ENCODE results near the gene LHX3.

Gene LHX3

DNA sequence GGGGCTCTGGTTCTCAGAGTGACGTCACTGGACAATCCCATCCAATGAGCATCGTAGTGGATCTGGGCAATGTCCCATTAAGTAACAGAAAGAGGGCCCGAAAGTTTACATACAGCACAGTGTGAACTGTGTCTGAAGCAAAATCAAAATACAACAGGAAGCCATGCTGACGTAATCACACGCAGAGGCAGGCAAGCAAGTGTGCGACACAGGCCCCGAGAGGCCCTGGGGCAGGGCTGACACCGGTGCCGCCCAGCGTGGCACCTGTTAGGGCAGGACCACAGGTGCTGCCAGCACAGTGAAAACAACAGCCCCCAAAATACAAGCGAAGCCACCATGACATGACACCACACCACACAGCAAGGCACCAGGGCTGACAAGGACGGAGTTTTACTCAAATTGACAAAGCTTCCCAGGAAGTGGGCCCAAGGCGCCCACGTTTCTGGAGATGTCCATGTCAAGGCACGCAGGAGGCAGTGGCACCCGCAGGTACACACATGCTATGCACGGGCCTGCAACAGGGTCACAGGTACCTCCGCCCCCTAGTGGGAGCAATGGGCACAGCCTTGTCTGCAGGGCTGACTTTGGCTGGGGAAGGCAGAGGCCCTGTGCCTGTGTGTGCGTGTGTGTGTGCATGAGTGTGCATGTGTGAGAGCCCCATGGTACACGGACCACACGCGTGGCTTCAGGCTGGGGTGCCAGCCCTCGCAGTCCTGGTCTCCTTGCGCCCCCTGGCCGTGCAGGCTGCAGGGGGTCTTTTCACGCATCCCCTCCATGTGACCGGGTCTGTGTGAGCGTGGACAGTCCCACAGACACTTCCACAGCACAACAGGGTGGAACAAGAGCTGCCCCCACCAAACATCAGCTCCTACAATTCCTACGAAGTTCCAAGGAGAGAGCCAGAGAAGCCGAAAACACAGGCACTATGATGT, 21.1 kb upstream of the LHX3 start:
- DNase-seq = peak; percentile 32

- DNase-seq = no peak
These were observed 20.4 kb upstream of the LHX3 start for GRCh38 chr9:136225366-136225747.

DNA sequence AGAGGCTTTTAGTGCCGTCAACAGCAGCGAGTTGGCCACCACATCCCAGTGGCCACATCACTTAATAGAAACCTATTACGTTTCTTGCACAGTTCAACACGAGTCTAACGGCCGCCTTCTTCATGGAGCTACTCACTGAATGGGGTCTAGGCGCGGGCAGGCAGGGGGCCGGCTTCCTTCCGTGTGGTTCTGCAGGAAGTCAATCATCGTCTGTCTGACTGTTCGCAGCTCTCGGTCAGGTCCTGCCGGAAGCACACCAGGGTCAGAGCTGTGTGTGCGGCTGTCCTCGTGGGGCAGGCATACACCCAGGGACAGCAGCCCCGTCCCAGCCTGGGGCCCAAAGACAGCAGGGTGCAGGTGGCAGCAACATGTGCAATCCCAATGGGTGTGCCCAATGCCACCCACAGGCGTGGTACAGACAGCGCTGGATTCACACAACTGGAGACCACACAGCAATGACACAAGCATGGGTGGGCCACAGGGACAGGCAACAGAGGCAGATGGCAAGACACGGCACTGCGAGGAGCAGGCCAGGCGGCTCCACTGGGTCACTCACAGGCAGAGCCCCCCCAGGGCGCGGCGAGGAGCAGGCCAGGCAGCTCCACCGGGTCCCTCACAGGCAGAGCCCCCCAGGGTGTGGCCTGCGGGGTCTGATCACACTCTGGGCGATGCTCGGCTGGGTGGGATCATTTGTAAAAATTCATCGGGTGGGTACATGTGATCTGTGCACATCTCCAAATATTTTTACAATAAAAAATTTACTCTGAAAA, 19.1 kb upstream of the LHX3 start:
- no peak for DNase-seq

DNA sequence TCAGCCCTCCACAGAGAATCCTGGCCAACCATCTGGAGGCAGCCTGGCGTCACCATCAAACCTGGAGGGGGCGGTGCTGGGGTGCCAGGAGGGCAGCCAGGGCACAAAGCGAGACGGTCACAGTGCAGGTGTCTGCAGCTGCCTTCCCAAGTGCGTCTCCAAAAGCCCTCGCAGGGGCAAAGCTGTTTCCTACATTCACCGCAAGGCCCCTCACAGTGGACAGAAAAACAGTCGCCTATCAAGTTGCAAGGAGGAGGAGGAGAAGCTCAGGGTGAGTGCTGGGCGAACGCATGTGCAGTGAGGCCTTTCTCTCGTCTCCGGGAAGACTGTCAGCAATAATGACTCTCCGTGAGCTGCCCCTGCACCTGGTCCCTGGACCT, 18.0 kb upstream of the LHX3 start:
- DNase-seq = no peak

- no peak for DNase-seq
These were observed 17.4 kb upstream of the LHX3 start for GRCh38 chr9:136222166-136222905.

GRCh38 chr9:136220017-136220729, 15.2 kb upstream of the LHX3 start:
- peak; percentile 38 for DNase-seq

DNA sequence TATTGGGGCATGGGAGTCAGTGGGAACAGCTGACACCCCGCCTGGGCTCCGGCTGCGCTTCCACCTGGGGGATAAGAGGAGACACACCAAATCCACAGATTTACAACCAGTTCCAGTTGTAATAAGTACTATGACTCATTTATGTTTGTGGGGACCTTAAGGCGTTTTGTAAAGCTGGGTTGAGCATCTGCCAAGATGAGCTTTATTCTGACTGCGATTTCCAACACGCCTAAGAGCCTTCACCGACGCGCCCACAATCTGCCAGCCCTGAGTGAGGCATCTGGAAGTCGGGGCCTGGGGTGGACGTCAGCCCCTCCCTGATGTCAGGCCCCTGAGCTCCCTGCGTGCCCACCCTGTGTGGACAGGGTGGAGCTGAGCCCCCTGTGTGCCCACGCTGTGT, 14.3 kb upstream of the LHX3 start:
- DNase-seq = peak; percentile 21

DNA sequence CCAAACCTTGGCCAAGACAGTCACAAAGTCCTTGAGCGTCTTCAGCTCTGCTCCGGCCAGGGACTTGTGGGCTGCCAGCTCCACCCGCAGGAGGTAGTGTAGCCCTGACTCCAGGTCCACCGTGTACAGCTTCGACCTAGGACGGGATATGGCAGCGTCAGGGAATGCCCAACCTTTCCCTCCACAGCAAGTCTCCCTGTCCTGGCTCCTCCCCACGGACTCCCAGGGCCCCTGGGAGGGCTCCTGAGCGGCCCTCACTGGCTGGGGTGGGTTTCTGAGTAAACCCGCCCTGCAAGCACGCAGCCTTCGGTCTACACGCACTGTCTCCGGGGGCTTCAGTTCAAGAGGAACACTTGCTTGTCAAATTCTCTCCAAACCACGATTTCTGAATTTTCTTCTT, 13.7 kb upstream of the LHX3 start:
- DNase-seq = no peak

DNA sequence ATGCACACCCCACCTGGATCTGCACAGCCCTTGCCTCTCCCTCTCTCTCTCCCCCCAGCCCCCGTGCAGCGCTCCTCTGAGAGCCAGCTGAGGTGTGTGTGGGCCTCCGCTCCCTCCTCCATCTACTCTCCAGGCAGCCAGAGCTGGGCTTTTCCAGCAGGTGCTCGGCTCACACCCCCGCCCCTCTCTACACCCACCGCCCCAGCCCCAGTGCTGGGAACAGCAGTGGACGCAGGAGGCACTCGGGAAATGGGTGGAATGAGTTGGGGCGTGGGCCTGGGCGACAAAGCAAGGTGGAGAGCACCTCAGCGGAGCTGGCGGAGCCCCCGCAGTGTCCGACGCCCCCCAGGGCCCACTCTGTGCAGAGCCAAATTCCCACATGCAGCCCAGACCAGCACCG, 13.3 kb upstream of the LHX3 start:
- no peak for DNase-seq

DNA sequence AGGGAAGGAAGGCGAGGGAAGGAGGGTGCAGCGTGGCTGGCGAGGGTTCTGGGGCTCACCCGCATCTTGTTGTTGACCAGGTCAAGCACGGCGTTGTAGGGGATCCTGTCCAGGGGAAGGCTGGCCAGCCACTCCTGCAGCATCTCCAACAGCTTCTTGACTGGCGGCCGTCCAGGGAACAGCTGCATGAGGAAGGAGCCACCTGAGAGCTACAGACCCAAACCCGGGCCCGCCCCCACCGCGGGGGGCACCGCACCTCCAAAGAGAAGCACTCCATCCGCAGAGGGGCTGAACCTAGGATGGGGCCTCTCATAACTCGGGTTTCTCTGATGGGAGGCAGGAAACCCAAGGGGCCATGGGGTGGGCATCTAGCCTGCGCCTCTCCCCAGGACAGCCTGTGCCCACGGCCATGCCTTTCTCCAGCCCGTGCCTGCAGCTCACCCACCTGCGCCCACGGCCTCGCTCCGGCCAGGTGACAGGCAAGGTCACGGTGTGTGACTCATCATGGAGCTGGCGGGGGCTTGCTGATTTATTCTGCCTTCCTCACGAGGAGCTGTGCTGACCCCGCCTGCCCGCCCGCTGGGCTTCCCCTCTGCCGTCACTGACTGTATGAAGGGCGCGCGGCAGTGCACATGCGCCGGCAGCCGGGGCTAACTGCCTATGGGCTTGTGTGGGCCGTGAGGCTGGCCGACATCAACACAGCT, 11.8 kb upstream of the LHX3 start:
- no peak for DNase-seq

- DNase-seq = no peak
These were observed 8.8 kb upstream of the LHX3 start for GRCh38 chr9:136213733-136214132.

DNA sequence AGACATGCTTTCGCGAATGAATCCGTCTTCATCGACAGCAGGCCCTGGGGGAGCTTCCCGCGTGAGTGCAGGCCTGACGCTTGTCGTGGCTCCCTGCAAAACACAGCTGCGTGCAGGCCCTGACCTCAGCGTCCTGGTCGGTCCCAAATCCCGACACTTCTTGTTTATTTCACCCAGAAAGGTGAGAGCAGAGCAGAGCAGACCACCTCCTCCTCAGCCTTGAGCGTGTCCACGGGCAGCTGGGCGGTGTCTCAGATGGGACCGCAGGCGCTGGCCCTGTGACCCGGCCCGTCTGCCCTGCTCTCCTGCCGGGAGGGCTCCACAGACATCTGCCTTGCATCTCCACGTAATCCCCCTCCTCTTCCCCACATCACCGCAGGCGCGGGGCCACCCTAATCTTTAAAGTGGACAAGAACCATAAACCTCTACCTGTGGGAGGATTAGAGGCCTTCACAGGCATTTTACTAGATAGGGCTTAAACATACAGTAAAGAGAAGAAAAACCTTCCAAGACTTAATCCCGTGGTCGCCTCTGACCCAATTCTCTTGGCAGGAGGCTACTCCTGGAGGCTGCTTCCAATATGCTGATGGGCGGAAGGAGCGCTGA, 7.5 kb upstream of the LHX3 start:
- DNase-seq = no peak

DNA sequence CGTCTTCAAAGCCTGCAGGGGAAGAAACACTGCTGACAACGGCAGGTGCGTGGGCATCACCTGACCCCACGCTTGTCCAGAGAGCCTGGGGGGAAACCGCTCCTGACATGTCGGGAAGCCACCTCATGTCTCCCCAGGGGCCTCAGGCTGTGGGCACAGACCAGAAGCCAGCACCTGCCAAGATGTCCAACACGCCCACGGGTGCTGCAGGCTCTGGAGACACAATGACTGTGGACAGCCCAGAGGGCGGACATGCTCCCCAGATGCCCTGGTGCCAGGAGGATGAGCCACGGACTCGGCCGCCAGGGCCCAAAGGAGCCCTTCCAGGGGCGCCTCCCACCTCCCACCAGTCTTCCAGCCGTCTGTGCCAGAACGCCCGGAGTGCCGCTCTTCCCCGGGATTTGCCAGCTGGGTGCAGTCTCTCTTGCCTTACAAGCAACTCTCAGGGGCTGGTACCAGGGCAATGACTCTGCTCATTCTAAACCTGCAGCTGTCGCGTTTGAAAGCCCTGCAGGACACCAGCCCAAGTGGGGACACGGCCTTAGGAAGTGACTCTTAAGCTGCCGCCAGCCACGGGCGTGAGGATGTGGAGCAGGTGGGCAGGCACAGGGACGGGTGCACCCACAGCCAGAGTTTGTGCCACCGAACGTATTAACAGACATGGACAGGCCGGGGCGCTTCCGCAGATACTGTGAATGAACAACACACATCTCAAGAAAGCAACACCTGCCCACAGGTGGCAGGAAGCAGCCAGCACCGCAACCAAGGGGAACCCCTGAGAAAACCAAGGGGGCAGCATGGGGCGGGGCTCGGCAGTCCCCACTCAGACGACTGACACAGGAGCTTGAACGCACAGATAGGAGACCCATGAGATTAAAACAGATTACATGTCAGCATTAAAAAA, 6.8 kb upstream of the LHX3 start:
- no peak for DNase-seq

GRCh38 chr9:136211006-136211405, 6.1 kb upstream of the LHX3 start:
- no peak for DNase-seq

- DNase-seq = no peak
These were observed 5.3 kb upstream of the LHX3 start for GRCh38 chr9:136210276-136210675.

- no peak for DNase-seq
These were observed 4.9 kb upstream of the LHX3 start for GRCh38 chr9:136209786-136210185.

- DNase-seq = no peak
These were observed 4.3 kb upstream of the LHX3 start for GRCh38 chr9:136209232-136209631.

- DNase-seq = no peak
These were observed 3.7 kb upstream of the LHX3 start for GRCh38 chr9:136208675-136209074.

GRCh38 chr9:136207616-136208015, 2.7 kb upstream of the LHX3 start:
- DNase-seq = no peak

DNA sequence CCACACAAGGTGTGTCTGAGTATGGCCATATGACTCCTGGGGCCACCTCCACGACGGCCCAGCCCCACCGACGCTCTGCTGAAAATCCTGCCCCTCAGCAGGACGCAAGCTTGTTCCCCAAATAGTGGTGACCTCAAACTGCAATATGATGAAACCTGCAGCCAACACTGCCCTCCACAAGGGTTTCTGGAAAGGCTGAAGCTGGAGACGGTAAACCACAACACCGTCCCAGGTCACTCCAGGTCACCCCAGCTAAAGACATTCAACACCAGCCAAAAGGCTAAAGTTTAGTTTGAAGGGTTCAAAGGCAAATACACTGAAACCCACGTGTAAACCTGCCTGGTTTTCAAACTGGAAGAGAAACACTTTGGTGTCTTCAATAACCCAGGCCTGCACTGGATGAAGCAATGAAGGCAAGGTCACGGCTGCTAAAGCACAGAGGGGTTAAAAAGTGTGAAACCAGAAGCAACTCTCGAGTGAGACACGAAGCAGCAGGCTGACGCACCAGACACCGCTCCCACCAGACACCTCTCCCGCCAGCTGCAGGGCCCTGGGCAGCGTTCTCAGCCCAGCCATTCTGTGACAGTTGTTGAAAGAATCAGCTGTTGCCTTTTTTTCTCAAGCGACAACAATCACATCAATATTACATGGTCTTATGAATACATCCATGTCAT, 1.8 kb upstream of the LHX3 start:
- DNase-seq = no peak
